ENCODE measurements around the gene MMS19.

Gene MMS19

DNA sequence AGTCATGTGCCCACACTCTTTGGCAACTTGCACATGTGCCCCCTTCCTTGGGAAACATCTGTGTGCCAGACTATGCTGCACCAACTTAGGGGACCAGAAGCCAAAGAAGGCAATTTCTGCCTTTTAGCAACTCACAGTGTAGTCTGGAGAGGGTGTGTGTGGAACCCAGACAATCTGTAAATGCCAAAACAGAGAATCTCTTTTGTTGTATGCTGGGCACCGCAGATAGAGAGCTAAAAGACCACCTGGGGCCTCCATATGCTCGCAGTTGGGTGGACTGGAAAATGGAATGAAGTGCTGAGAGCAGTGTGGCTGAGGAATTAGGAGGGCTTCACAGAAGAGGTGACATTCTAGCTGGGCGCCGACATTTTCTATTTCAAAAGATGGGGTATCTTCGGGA lies 26.9 kb upstream of the MMS19 start:
- no peak for DNase-seq (ENCODE audit: low spot score)

DNA sequence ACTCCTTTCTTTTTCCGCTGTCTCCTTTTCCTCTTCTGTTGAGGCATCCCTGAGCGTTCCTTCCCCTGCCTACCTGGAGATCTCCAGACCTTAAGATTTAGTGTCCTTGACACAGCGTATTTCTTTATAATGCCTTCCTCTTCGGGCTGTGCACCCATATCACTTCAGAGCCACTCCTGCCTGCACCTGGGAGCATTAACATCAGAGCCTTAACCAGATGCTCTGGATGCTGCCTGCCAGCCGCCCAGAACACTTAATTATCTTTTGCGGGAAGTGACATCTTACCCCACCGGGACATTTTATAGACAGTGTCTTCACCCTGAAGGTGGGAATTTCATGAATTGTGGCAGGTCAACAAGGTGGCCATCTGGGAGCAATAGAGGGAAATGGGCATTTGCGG lies 24.7 kb upstream of the MMS19 start:
- DNase-seq (ENCODE audit: low spot score): no peak

DNA sequence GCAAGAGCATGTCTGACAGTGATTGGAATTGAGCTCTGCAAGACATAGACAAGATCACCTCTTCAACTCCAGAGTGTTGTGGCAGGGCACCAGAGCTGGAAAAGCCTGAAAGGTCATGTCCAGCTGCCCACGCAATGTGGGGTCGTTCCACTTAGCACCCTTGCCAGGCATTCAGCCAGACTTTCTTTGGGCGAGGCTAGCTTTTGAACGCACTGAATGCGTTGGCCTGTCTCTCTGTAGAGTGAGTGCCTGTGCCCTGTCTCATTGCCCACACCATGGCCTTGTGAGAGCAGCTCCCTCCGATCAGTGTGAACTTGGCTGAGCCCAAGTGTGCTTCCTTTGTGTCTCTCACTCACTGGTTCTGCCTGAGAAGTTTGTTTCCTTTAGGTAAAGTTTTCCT lies 23.8 kb upstream of the MMS19 start:
- DNase-seq (ENCODE audit: low spot score): no peak

DNA sequence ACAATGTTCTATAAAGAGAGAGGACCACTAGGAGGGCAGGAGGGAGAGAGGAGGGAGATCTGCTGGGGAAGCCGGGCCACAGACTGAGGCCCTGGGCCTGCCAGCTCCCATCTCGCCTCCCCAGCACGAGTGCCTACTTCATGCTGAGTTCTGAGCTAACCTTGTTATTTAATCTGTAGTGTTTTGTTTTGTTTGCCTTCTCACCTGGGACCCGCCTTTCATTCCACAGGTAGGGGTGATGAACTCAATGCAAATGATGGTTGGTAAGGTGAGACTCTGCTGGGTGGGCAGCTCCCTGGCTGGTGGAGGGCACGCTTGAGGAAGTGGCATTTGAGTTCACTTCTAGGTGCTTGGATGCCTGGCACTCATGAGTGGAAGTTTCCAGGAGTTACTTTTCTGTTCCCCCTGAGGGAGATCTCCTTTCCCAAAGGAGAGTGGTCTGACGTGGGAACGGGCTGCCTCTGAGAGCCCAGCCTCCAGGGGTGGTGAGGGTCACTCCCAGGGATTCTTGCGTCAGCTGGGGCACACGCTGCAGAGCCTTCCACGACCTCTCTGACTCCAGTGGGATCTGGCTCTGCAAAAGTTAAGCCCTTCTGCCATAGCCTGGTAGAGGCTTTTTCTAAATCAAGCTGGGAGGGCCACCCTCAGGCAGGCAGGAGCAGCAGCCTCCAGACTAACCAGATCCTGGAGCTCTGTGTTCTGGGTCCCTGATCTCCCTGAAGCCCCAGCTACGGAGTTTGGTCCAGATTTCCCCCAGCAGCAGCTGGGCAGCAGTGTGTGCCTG lies 22.9 kb upstream of the MMS19 start:
- no peak for DNase-seq (ENCODE audit: low spot score)

DNA sequence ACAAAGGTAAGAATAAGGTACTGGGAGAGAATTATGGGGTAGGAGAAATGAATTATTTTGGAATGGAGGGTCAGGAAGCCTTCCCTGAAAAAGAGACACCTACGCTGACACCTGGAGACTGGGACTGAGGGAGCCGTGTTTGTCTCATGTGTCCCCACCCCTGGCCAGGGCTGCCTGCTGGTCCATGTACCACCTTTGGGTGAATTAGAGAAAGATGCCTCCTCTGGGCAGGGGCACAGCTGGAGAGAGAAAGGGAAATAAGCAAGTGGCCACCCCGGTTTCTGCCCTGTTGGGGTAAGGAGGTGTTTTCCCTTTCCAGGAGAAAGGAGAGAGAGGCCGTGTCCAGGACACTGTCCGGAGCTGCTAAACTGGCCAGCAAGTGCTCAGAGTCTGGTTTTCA lies 22.3 kb upstream of the MMS19 start:
- no peak for DNase-seq (ENCODE audit: low spot score)

DNA sequence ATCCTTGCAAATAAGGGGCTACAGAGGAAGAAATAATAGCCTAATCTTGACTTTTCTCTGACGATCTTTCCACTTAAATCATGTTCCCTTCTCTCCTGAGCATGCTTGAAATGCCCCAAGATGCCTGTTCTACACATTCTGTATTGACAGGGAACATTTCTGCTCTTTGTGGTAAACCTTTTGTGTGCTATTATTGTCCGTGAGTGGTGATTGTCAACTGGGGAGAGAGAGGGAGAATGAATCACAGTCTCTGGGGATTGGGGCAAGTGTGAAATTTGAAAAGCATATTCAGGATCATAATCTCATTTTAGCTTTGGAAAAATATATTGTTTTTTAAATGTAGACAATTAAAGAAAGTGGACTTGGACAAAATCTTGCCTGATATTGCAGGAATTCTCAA lies 21.1 kb upstream of the MMS19 start:
- DNase-seq (ENCODE audit: low spot score): no peak

DNA sequence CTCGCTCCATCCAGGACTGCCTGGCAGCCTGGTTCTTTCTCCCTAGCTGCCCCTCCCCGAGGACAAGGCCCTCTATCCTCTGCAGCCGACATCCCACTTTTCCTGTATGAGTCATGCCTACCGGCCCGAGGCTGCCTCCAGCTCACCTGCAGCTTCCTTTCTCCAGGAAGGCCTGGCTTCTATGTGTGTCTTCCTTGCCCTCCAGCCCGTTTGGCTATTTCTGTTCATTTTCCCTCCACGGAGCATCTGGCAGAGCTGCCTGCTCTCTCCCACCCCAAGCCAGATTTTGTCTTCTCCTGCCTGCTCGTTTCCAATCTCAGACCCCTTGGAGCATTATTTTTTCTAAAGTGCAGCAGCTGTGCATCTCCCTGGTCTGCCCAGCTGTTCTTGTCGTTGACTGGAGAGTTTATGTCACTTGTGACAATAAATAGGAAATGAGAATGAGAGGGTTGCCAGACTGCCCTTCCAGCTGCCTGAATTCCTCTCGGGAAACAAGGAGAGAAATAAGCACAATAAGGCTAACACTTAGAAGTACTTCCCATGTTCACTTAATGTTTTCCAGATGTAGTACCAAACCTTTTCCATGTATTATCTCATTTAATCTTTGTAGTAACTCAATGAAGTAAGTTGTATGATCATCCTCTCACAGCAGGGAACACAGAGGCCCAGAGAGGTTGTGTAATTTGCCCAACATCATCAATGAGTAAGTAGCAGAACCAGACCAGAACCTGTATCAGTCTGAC lies 20.2 kb upstream of the MMS19 start:
- DNase-seq (ENCODE audit: low spot score): no peak

DNA sequence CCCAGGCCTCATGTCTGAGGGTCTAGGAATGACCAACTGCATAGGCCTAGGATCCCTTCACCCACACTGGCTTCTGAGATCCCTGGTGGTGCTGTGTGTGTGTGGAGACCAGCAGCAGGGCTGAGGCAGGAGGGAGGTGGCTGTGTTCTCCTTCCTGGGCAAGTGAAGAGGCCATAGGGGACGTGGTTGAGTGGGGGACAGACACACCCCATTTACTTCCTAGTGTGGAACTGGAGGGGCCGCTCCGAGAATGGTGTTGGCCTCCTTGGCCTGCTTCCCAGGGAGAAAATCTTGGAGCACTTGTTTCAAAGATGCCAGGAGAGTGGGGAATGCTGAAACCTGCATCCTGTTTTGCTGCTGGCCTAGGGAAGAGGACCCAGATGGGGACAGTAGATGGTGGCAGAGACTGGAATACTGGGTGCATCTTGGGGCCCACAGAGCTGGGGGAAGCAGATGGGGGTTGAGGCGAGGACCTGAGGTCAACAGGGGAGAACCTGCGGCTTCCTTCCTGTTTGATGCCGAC lies 19.6 kb upstream of the MMS19 start:
- no peak for DNase-seq (ENCODE audit: low spot score)

DNA sequence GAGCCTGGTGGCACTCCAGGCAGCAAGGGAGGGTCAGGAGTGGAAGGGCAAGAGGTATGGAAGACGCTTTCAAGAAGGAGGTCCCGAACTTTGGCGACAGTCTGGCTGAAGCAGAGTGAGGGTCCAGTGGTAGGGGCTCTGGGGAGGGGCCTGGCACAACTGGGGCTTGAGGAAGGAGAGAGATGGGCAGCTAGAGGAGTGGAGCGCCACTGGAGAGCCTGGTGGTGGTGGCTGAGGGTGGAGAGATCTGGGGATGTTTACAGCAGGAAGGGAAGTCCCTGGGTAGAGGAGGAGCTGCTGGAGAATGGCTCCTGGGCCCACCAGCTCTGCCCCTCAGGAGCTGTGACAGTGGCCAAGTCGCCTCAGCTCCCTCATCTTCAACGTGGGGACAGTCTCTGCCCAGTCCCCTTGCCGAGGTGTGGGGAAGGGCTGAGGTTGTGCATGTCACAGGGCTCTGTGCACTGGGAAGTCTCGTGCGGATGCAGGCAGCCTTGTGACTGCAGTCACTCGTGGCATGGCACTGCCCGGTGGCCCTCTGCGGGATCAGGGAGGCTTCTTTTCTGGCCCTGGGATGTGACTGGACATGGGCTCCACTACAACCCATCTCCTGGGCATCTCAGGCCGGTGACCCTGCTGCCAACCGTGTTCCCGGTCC lies 19.0 kb upstream of the MMS19 start:
- DNase-seq (ENCODE audit: low spot score): no peak

DNA sequence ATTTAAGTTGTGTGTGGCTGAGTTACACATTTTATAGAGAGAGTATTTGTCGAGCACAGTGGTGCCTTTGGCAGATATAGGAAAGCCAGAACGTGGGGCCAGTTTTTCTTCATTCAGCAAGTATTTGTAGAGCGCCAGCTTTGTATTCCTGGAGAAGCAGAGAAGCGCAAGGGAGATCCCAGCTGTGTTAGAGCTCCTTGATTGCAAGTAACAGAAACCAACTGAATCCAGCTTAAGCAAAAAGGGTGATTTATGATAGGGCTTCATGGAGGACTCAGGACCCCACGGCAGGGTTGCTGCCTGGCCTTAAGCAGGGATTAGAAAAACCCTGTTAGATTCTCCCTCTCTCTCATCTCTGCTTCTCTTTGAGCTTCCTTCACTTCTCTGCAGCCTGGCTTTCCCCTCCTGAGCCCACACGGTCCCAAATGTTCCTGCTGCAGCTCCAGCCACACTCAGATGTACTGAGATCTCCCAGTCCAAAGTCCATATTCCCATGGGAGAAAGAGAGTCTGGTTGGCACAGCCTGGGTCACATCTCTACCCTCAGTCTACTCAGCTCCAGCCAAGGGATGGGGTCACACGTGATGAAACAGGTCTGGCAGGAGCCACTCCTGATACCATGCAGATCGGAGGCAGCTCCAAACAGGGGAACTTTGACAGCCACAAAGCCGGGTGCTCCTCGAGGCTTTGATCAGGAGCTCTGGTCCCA lies 17.2 kb upstream of the MMS19 start:
- no peak for DNase-seq (ENCODE audit: low spot score)

DNA sequence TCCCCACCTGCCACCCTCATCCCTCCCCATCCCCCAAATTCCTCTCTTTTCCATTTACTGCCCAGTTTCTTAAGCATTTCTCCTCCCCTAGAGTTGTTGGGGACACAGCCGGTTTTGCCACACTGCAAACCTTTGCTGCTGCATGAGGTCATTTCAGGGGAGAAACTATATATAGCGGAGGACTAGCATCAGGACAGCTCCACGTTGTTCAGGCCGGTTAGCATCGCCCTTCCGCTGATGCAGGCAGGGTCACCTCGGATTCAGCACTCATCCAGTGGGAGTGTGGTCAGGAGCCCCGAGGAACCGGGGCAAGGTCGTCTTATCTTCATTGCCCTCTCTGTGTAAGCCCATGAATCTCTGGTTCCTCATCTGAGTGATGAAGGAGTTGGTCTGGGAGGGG lies 16.1 kb upstream of the MMS19 start:
- no peak for DNase-seq (ENCODE audit: low spot score)

DNA sequence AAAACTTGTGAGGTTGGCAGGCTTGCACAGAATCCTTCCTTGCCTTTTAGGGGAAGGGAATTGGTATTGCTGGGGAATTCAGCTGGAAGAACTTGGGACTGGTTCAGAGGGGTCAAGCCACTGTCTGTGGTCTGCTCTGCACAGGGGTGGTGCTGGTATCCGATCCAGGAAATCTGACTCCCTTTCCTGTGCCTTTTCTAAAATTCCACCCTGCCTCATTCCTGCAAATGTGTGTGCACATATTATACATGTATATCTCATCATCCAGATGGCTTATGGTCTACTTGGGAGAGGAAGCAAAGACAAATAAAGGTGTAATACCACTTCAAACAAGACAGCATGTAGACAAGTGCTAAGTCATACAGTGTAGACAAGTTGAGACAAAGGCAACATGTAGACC lies 14.8 kb upstream of the MMS19 start:
- DNase-seq (ENCODE audit: low spot score): no peak

DNA sequence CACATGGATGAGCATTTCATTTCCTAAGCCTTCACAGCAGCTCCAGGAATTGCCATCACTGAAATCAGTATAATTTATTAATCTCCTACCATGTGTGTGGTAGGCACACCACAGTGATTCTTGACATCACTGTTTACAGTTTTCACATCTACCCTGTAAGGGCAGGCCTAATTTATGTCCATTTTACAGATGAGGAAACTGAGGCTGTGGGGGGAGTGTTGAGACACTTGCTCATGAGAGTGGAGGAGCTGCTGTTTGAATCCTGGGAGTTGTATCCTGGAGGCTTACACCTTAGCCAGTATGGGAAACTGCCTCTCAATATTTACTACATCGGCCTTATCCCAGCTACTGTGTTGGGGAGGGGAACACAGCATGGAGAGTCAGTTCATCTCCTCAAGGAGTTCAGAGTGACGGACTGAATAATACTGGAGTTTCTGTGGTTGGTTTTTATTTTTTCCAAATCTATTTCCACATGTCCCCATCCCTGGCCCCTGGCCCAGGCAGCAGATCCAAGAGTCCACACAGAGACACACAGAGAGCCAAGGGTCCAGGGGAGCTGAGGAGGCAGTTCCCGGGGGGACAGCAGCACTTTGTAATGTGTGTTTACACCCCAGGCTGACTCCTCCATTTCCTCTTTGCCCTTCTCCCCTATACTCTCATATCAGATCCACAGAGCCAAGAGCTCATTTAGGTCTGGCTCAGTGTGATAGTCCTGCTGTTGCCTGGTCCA lies 13.7 kb upstream of the MMS19 start:
- no peak for DNase-seq (ENCODE audit: low spot score)

DNA sequence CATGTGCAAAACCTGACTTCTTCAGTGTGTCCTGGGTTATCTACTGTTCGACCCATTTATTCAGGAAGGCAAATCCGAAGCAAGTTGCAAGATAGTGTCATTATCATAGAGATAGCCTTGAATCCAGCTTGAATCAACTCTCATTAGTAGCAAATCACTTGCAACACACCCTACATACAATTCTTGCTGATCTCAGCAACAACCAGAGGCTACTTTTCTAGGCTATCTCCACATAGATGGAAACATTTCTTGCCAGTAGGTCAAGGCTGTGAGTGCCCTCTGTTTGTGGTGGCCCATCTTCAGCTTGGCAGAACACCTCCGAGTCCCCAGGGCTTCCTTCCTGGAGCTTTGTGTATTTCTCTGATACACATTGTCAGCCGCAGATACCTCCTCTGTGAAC lies 12.5 kb upstream of the MMS19 start:
- DNase-seq (ENCODE audit: low spot score): no peak

DNA sequence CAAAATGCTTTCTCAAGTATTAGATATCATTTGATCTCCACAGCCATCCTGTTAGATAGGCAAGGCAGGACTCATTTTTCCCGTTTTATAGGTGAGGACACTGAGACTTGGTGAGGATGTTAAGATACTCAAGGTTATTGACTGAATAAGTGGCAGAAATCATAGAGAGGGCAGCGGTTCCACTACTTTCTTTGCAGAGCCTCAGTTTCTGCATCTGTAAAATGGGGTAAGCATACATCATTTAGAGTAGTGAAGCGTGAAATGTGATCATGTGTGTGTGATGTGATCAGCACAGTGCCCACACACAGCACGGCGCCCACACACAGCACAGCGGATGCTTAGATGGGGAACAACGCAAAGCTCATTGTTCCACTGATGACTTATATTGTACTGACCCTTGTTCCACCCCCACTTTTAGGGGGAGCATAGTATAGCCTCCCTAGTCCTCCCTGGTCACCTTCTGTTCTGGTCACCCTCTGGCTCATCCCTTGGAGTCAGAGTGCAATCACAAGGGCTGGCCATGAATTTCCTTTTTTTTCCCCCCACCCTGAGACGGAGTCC lies 11.0 kb upstream of the MMS19 start:
- DNase-seq (ENCODE audit: low spot score): no peak

DNA sequence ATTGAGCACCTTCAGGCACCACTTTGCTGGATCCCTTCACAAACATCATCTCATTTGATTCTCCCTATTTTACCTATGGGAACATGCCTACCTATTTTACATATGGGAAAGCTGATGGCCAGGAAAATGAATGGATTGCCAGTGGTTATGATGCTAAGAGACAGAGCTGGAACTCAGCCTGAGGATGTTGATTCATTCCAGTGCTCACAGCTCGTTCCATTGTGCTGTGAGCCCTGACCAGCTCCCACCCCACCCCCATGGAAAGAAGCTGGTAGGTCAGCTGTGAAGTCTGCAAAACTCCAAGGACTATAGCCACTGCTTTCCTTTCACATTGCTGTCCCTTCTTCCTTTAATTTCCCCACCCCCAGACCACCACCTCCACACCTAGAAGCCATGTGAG lies 10.1 kb upstream of the MMS19 start:
- no peak for DNase-seq (ENCODE audit: low spot score)

DNA sequence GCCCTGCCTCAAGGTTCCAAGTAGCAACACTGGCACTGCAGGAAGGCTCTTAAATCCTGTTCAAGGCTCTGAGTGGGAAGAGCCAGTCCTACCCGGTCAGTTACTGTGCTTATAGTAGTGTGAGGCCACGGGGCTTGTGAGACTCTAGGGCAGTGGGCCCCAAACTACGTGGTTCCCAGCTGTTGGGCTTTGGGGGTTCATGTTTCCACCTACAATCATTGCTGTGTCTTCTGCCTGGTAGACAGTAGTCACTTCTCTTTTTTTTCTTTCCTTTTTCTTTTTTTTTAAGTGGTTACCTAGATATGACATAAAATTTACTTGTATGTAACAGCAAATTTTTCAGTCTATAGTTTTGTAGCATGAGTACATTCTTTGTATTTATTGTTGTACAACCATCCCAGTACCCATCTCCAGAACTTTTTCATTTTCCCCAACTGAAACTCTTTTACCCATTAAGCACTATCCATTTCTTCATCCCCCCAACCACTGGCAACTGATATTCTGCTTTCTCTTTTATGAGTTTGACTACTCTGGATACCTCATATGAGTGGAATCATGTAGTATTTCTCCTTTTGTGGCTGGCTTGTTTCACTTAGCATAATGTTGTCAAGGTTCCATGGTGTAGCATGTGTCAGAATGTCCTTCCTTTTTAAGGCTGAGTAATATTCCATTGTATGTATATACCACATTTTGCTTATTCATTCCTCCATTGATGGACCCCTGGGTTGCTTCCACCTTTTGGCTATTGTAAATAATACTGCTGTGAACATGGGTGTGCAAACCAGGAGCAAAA lies 8.2 kb upstream of the MMS19 start:
- no peak for DNase-seq (ENCODE audit: low spot score)

DNA sequence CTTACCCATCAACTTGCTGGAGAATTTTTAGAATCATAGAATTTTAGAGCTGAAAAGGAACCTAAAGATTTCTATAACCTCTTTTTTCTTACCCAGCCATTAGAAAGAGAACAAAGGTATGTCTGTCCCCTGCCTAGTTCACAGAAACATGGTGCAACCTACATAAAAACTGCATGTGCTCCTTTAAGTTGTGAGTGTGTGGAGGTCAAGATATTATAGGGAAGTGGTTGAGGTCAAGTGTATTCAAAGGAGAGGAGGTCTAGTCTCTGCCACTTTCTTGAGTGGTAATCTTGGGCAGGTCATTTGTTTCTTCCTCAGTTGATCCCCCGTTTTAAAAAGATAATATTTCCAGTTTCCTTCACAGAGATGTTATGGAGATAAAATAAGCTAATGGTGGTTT lies 6.9 kb upstream of the MMS19 start:
- no peak for DNase-seq (ENCODE audit: low spot score)

DNA sequence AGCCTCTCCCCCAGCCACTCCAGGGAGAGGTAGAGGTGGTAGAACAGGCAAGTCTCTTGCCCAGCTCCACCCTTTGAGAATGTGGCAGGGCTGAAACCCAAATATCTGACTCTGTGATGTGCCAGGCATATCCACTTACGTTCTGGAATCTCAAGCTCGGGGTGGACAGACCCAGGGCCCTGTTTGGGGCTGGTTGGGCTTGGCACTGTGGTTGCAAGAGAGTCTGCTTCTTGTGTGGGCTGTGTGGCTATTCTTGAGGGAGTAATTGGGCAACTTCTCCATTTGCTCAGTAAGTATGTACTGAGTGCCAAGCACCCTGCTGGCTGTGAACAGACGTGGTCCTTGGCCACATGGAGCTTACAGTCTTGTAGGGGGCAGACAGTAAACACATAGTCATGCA lies 5.2 kb upstream of the MMS19 start:
- DNase-seq (ENCODE audit: low spot score): no peak

DNA sequence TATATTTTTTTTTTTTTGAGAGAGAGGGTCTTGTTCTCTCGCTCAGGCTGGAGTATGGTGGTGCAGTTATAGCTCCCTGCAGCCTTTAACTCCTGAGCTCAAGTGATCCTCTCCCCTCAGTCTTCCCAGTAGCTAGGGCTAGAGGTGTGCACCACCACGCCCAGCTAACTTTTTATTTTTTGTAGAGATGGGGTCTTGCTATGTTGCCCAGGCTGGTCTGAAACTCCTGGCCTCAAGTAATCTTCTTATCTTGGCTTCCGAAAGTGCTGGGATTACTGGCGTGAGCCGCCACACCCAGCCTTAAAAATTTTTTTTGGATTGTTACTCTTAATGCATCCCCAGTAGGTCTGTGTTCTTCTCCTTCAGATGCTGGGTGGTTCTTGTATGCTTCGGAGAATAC lies 4.7 kb upstream of the MMS19 start:
- no peak for DNase-seq (ENCODE audit: low spot score)

DNA sequence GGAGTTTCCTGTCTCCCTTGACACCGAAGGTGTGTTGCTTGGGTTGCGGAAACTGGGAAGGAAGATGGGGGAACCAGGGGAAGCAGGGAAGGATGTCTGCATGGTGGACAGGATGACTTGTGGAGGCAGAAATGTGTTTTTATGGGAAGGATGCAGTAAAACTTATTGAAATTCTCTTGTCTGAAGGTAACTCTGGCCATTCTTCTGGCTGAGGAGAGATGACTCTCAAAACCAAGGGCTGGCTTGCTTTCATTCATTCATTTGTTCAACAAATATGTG lies 2.0 kb upstream of the MMS19 start:
- no peak for DNase-seq (ENCODE audit: low spot score)

Data from hematopoietic multipotent progenitor cell treated with erythropoietin and hydrocortisone succinate and interleukin-3 and kit ligand, for 17 days (in vitro differentiated cells).